NOMO-1 treated with DMSO at 0.1 percent for 48 hours (cell line): ENCODE measurements around the gene DENR.
"Not testable (repeated sequence)": the region's sequence is repeated elsewhere in the genome, so short reads cannot be mapped to it uniquely, and the experiment has no call there.

Source experiments
- DNase-seq: peaks from one replicate; lab custom pipeline; 2025; ENCODE audit not compliant: unreplicated experiment; lab: John Stamatoyannopoulos, UW

The DENR gene

GRCh38 chr12:122738571-122738970 is 14.1 kb upstream of the DENR start:
- no peak for DNase-seq

DNA sequence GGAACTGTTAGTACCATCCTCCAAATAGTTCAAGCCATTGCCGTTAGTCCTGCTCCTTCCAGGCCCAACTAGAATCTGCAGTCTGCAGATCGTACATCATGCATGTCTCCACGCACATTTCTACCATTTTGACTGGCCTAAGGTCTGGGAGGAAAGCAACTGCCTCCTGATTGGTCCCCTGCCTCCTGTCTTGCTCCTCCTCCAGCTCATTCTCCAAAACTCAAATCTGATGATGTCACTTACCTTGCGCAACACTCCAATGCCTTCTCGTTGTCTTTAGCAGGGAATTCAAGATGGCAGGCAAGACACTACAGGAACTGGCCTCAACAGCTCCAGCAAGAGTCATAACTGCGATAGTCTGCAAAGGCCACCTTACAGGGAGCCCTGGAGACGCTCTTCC is 12.3 kb upstream of the DENR start:
- DNase-seq, result no peak

DNA sequence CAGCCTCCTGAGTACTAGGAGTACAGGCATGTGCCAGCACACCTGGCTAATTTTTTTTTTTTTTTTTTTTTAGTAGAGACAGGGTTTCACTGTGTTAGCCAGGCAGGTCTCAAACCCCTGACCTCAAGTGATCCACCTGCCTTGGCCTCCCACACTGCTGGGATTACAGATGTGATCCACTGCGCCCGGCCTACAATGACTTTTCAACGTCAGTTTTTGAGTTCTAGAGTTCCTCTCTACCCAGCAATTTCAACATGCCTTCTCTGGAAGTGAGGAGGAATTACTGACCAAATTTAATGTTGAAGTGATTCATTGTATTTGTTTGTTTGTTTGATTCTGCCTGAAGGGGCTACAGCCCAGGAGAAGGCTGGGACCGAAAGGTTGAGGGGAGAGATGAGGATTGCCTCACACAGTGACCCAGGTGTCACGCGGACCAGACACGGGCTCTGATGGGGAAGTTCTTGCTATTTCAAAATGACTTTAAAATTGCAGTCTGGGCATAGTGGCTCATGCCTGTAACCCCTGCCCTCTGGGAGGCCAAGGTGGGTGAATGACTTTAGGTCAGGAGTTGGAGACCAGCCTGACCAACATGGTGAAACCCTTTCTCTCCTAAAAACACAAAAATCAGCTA is 8.6 kb upstream of the DENR start:
- DNase-seq, result peak; percentile 69

- DNase-seq, result peak; percentile 24
These were observed 5.1 kb upstream of the DENR start for GRCh38 chr12:122747224-122748135.

DNA sequence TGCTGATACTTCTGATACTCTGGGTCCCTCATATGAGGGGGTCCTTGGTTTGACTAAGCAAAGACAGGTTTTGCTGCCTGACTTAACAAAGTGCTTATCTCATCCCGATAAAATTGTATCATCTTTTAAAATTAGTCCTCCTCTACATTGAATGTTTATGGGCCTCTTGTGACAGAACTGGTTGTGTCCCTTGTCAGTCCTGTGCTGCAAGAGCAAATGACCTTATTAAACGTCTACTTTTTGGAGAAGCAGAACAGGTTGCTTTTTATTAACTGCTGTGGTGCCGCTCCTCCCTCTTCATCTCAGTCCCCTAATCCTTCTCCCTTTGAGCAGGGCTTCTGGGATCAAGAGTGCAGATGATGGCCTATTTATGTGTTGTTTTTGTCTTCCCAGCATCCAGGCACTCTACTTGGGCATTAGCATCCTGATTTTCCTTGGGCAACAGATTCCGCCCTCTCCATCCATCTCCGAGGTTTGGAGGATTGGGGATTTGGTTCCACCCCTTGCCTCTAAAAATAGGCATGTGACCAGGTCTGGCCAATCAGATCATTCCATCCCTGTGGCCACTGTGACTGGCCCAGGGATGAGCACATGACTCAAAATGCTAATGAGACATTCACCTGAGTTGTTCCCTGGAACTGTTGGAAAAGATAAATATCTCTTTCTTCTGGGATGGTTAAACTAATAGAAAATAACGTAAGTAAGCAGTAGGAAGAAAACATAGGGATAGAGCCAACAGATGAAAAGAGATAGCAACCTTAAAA is 2.9 kb upstream of the DENR start:
- no peak for DNase-seq

DNA sequence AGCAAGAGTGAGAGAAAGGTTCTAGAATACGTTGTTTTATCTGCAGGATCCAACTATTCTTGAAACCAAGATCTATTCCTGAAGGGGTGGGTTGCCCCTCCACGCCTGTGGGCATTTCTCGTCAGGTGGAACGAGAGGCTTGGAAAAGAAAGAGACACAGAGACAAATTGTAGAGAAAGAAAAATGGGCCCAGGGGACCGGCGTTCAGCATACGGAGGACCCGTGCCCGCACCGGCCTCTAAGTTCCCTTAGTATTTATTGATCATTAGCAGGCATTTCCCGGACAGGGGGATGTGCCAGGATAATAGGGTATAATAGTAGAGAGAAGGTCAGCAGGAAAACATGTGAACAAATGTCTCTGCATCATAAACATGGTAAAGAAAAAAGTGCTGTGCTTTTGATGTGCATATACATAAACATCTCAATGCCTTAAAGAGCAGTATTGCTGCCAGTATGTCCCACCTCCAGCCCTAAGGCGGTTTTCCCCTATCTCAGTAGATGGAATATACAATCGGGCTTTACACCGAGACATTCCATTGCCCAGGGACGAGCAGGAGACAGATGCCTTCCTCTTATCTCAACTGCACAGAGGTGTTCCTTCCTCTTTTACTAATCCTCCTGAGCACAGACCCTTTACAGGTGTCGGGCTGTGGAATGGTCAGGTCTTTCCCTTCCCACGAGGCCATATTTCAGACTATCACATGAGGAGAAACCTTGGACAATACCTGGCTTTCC is 1.7 kb upstream of the DENR start:
- DNase-seq, result not testable (repeated sequence)

DNA sequence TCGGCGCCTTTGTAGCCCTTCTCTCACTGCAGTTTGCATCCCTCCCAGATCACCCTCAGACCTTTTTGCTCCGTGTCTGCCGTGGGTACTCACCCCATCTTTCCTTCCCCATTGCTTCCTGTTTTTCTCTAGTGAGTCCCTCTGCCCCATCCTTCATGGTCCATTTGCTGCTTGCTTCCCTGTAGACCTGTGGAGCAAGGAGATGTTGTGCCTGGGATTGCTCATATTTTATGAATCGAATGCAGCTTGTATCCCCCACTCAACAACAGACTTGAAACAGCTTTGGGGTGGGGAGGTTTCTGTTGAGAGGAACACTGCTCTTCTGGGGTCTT is 661 bp downstream of the DENR start:
- peak; percentile 58 for DNase-seq

- DNase-seq, result no peak
These were observed 2.2 kb downstream of the DENR start for GRCh38 chr12:122754790-122755189.

DNA sequence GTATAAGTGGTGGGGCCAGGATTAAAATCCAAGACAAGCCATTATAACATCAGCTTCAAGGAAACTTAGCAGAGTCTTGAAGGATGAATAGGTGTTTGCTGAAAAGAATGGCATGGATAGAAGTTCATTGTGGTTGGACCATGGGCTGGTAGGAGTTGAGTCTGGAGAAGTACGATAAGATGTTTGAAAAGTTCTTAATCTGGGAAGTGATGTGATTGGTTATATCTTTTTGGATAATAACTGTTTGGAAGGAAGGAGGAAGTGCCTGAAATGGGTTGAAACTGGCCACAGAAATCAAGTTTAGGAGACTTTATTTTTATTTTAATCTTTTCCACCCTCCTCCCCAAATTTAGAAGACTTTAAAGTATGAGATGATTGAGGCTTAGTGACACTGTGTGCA is 4.9 kb downstream of the DENR start:
- DNase-seq, result no peak

GRCh38 chr12:122785503-122785902 is 32.9 kb downstream of the DENR start:
- DNase-seq, result peak; percentile 25

DNA sequence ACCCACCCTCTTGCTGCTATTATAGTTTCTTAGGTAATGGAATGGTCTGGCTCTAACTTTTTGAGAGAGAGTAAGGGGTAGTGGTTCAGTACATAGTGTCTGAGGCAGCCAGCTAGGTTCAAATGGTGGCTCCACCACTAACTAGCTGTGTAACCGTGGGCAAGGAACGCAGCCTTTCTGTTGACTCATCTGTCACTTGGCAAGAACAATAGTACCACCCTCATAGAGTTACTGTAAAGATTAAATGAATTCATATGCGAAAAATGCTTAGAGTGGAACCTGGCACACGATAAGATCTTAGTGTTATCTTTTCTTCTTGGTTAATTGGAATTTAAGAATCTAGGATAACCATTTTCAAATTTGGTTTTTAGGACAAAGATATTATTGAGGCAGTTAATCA is 35.8 kb downstream of the DENR start:
- no peak for DNase-seq

DNA sequence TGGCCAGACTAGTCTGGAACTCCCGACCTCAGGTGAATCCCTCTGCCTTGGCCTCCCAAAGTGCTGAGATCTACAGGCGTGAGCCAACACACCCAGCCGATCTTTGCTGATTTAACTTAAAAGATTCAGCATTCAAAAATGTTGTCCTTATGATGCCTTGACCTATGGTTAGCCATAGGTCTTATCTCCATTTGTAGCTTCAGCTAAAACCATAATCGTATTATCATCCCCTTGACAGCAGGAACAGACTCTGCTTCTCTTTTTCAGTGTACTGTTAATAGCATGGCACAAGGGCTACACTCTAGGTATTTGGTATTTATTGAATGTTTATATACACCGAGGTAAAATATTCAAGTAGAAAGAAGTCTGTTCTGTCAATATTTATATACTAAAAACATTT is 37.0 kb downstream of the DENR start:
- DNase-seq, result no peak

GRCh38 chr12:122790393-122791075 is 37.9 kb downstream of the DENR start:
- DNase-seq, result no peak

- DNase-seq, result peak; percentile 49
These were observed 41.1 kb downstream of the DENR start for GRCh38 chr12:122793685-122794106.

- no peak for DNase-seq
These were observed 43.2 kb downstream of the DENR start for GRCh38 chr12:122795807-122796206.

DNA sequence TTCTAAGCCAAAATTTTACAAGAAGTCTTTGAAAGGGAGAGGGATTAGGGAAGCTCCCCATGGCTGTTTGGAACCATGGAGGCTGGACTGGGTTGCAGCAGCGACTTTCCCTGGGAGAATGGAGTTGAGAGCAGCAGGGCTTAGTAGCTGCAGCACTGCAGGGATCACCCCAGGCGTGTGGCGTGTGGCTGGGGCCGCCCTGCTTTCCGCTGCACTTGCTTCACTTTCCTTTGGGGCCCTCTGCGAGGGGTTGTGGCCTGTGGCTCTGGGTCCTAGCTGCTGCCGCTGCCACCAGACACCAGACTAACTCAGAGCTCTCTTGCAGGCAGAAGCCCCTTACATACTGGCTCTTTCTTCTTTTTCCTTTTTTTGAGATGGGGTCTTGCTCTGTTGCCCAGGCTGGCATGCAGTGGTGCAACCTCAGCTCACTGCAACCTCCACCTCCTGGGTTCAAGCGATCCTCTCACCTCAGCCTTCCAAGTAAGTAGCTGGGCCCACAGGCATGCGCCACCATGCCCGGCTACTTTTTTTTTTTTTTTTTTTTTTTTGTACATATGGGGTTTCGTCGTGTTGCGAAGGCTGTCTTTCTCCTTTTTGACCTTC is 47.1 kb downstream of the DENR start:
- DNase-seq, result peak; percentile 67

- no peak for DNase-seq
These were observed 51.3 kb downstream of the DENR start for GRCh38 chr12:122803937-122804336.

DNA sequence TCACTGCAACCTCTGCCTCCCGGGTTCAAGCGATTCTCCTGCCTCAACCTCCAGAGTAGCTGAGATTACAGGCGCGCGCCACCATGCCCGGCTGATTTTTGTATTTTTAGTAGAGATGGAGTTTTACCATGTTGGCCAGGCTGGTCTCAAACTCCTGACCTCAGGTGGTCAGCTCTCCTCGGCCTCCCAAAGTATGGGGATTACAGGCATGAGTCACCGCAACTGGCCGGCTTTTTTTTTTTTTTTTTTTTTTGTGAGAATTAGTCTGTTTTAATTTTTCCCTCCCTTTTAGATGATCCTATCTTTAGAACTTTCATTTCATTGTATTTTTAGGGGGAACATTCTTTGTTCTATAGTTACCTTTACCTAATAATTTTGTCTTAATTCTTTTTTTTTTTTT is 52.3 kb downstream of the DENR start:
- not testable (repeated sequence) for DNase-seq

- no peak for DNase-seq
These were observed 55.0 kb downstream of the DENR start for GRCh38 chr12:122807651-122808050.

DNA sequence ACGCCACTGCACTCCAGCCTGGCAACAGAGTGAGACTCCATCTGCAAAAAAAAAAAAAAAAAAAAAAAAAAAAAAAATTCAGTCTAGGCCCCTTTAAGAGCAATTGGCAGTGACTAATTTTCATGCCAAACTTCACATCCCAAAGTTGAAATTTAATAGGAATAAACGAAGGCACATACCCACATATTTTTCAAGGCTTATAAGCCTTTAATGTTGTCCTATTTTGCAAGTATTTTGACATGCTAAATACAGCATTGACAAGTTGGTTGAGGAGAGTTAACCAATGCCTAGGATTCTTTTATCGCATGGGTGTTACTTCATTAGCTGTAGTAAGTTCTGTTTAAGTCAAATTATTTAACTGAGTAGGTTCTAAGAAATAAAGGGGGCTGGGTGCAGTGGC is 59.2 kb downstream of the DENR start:
- DNase-seq, result no peak
